Sigmoid colon (tissue), 4 donors: ENCODE results near the gene NUDT3.

Experiments used
- EP300 ChIP-seq, 4 donors: sonication (generic); formaldehyde crosslinking; IDR thresholded peaks; one replicate each; pipeline ENCODE4 v1.6.1; 2017; ENCODE audit warnings: antibody characterized with exemption in 4 of 4
- POLR2A ChIP-seq, 2 donors: fragments of 450-650 bp; IDR thresholded peaks; one replicate each; pipeline ENCODE4 v1.6.1; 2016; ENCODE audit warnings: antibody characterized with exemption in 2 of 2, mild to moderate bottlenecking in 2 of 2, moderate library complexity in 2 of 2
- POLR2AphosphoS5 ChIP-seq, 4 donors: sonication (generic); formaldehyde crosslinking; IDR thresholded peaks; one replicate each; pipeline ENCODE4 v1.6.1; 2017; ENCODE audit warnings: antibody characterized with exemption in 4 of 4
- TF ChIP-seq, protein P1 (sequence below), 4 experiments: fragments of 450-650 bp in 3 of 4; fragments of 200-600 bp in 1 of 4; IDR thresholded peaks; one replicate each; pipeline ENCODE4 v1.5.1; 2016 to 2019; ENCODE audit warnings: antibody characterized with exemption in 4 of 4, mild to moderate bottlenecking in 3 of 4, moderate library complexity in 2 of 4

DNA sequence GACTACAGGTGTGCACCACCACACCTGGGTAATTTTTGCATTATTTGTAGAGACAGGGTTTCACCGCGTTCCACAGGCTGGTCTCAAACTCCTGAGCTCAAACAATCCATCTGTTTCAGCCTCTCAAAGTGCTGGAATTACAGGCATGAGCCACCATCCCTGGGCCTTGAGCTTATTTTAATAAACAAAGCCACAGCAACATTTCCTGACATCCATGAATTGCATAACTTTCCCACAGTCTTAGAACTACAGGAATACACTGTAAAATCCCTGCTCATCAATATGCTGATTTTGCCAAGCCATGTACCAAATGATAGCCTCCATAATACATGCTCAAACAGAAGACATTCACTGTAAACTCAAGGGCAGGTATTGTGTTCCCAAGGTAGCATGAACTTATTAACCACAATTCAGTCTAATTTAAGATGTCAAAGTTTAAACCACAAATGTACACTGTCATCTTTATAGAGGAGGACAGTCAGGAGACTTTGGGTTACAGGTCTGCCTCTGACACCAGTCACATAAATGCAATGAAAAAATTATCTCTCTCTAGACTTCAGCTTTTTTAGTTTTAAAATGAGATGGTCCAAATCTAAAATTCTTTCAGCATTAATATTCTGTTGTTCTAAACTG, 40.0 kb downstream of the NUDT3 start:
- TF ChIP-seq, protein P1, sequence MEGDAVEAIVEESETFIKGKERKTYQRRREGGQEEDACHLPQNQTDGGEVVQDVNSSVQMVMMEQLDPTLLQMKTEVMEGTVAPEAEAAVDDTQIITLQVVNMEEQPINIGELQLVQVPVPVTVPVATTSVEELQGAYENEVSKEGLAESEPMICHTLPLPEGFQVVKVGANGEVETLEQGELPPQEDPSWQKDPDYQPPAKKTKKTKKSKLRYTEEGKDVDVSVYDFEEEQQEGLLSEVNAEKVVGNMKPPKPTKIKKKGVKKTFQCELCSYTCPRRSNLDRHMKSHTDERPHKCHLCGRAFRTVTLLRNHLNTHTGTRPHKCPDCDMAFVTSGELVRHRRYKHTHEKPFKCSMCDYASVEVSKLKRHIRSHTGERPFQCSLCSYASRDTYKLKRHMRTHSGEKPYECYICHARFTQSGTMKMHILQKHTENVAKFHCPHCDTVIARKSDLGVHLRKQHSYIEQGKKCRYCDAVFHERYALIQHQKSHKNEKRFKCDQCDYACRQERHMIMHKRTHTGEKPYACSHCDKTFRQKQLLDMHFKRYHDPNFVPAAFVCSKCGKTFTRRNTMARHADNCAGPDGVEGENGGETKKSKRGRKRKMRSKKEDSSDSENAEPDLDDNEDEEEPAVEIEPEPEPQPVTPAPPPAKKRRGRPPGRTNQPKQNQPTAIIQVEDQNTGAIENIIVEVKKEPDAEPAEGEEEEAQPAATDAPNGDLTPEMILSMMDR (IDR thresholded peaks at IDR 0.05): no peak
- no peak for TF ChIP-seq EP300 (IDR thresholded peaks at IDR 0.05)
- no peak for TF ChIP-seq POLR2A (IDR thresholded peaks at IDR 0.05)
- TF ChIP-seq POLR2AphosphoS5 (IDR thresholded peaks at IDR 0.05): no peak
